MM.1S (cell line): ENCODE data around the gene KCTD10.

Experiments
- EZH2 ChIP-seq: fragments of 300-600 bp; sonication (generic); optimal IDR thresholded peaks from 2 replicates; pipeline ENCODE3; 2017; ENCODE audit warnings: low read depth, mild to moderate bottlenecking, antibody characterized with exemption, low read length, mixed read lengths
- EZH2phosphoT487 ChIP-seq: fragments of 300-600 bp; sonication (generic); IDR thresholded peaks from 2 replicates; pipeline ENCODE4 v1.6.1; 2018; ENCODE audit warnings: antibody characterized with exemption, low read length
- TF ChIP-seq, protein P1 (sequence below): fragments of 300-600 bp; sonication (generic); IDR thresholded peaks from 2 replicates; pipeline ENCODE4 v1.5.1; 2016; ENCODE audit warnings: antibody characterized with exemption, low read length, mixed read lengths

DNA sequence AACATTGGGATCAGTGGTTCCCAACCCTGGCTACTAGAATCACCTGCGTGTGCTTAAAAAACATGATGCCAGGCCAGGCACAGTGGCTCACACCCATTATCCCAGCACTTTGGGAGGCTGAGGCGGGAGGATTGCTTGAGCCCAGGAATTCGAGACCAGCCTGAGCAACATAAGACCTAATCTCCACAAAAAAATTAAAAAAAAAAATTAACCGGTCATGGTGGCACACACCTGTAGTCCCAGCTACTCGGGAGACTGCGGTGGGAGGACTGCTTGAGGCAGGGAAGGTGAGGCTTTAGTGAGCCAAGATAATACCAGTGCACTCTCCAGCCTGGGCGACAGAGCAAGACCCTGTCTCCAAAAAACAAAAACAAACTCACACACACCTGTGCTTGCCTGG lies 2.0 kb downstream of the KCTD10 start:
- TF ChIP-seq, protein P1, sequence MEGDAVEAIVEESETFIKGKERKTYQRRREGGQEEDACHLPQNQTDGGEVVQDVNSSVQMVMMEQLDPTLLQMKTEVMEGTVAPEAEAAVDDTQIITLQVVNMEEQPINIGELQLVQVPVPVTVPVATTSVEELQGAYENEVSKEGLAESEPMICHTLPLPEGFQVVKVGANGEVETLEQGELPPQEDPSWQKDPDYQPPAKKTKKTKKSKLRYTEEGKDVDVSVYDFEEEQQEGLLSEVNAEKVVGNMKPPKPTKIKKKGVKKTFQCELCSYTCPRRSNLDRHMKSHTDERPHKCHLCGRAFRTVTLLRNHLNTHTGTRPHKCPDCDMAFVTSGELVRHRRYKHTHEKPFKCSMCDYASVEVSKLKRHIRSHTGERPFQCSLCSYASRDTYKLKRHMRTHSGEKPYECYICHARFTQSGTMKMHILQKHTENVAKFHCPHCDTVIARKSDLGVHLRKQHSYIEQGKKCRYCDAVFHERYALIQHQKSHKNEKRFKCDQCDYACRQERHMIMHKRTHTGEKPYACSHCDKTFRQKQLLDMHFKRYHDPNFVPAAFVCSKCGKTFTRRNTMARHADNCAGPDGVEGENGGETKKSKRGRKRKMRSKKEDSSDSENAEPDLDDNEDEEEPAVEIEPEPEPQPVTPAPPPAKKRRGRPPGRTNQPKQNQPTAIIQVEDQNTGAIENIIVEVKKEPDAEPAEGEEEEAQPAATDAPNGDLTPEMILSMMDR: no peak
- no peak for TF ChIP-seq EZH2
- TF ChIP-seq EZH2phosphoT487: no peak
